Measurements from ENCODE around the gene POC1B. TPM values are rescaled to one million over a fixed set of nuclear protein-coding genes. Genes with fewer than 3 reads are reported as not detected.

The POC1B gene
- total RNA-seq, 2 experiments from 2014 or later = 38.2 to 40.9 TPM

DNA sequence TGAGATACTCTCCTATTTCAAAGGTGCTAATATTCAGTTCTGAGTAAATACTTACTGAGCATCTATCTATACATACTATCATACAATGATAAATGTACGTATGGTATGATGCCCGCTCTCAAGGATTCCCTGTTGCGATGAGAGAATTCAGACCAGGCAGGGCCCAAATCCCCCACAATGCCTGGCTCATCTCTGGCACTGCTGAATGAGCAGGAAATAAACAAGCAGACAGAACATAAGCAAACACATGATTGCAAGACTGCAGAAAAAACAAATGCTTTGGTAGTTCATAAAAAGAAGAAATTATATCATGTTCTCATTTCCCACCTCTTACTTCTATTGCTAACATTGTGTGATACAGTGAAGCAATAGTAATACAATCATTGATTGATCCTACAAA lies 96.3 kb downstream of the POC1B start:
- no peaks in the 10 kb centered on the region for H3K9me3 Mint-ChIP-seq
- POLR2A ChIA-PET = no interaction called here
- DNase-seq = no peak
- H3K36me3 Mint-ChIP-seq = peaks cover 23% of the 10 kb centered on the region
- intact Hi-C loops (cut with micrococcal nuclease) = no loop called here
- H3K4me1 Mint-ChIP-seq (ENCODE audit: low read depth) = peaks cover 31% of the 10 kb centered on the region
- no peaks in the 10 kb centered on the region for H3K27me3 Mint-ChIP-seq
- no peak overlapping the region for H3K4me3 Mint-ChIP-seq
- no peak overlapping the region for H3K27ac Mint-ChIP-seq
- CTCF ChIA-PET = interaction anchor here (1.8 kb wide), 1 partner anchor 413 kb away, joined by 4 read pairs; no protein-coding TSS in a partner anchor

DNA sequence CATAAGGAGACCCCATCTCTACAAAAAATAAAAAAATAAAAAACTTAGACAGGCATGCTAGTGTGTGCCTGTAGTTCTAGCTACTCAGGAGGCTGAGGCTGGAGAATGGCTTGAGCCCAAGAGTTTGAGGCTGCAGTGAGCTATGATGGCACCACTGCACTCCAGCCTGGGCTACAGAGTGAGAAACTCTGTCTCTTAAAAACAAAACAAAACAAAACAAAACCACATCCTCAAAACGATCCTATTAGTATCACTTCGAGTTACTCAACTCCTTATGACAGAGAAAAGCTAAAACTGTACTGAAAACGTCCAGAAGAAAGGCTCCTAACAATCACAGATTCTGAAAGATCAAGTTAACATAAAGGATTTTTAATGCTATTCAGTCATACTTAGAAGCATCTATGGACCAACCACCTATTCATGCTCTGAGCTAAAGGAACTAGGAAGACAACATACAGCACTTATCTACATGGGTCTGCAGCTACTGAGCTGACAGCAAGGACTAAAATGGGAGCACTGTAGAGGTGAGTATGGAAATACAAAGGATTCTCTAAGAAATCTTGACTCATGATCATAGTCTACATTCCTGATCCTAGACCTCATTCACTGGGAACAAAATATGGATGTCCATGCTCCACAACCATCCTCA lies 98.2 kb downstream of the POC1B start:
- CTCF ChIA-PET = interaction anchor here (1.0 kb wide), 2 partner anchors 34 to 408 kb away, joined by 3 read pairs; no protein-coding TSS in a partner anchor
- Mint-ChIP-seq H3K36me3 (peaks cover 18% of the 10 kb centered on the region), H3K27ac (peak overlapping the region; percentile 42), H3K4me1 (ENCODE audit: low read depth) (peaks cover 22% of the 10 kb centered on the region), H3K4me3 (no peak overlapping the region), H3K9me3 (no peaks in the 10 kb centered on the region), H3K27me3 (no peaks in the 10 kb centered on the region)
- intact Hi-C loops (cut with micrococcal nuclease) = loop anchor here (1.0 to 2.0 kb wide), 2 partner anchors 29 to 73 kb away; no protein-coding TSS in a partner anchor
- peak; percentile 27 for DNase-seq
- POLR2A ChIA-PET = interaction anchor here (0.7 kb wide), 1 partner anchor 73 kb away, joined by 3 read pairs; no protein-coding TSS in a partner anchor

- POLR2A ChIA-PET = no interaction called here
- Mint-ChIP-seq H3K4me3 (no peak overlapping the region), H3K27me3 (no peaks in the 10 kb centered on the region), H3K27ac (no peak overlapping the region), H3K4me1 (ENCODE audit: low read depth) (peaks cover 15% of the 10 kb centered on the region), H3K9me3 (no peaks in the 10 kb centered on the region), H3K36me3 (peaks cover 14% of the 10 kb centered on the region)
- CTCF ChIA-PET = no interaction called here
- no peak for DNase-seq
- intact Hi-C loops (cut with micrococcal nuclease) = no loop called here
Measured at GRCh38 chr12:89424846-89425245, 101.0 kb downstream of the POC1B start.

GRCh38 chr12:89424389-89424788 lies 101.5 kb downstream of the POC1B start:
- POLR2A ChIA-PET = no interaction called here
- intact Hi-C loops (cut with micrococcal nuclease) = no loop called here
- no peaks in the 10 kb centered on the region for H3K9me3 Mint-ChIP-seq
- CTCF ChIA-PET = no interaction called here
- DNase-seq = no peak
- no peak overlapping the region for H3K4me3 Mint-ChIP-seq
- H3K27ac Mint-ChIP-seq = no peak overlapping the region
- peaks cover 10% of the 10 kb centered on the region for H3K4me1 Mint-ChIP-seq (ENCODE audit: low read depth)
- no peaks in the 10 kb centered on the region for H3K27me3 Mint-ChIP-seq
- H3K36me3 Mint-ChIP-seq = peaks cover 14% of the 10 kb centered on the region

GRCh38 chr12:89421092-89421835 lies 104.6 kb downstream of the POC1B start:
- H3K27ac Mint-ChIP-seq = no peak overlapping the region
- H3K9me3 Mint-ChIP-seq = no peaks in the 10 kb centered on the region
- H3K4me1 Mint-ChIP-seq (ENCODE audit: low read depth) = no peaks in the 10 kb centered on the region
- H3K27me3 Mint-ChIP-seq = no peaks in the 10 kb centered on the region
- H3K4me3 Mint-ChIP-seq = no peak overlapping the region
- ChIA-PET POLR2A (no interaction called here), CTCF (interaction anchor here (0.5 kb wide), 1 partner anchor 8 kb away, joined by 3 read pairs; no protein-coding TSS in a partner anchor)
- no peak for DNase-seq
- peaks cover 12% of the 10 kb centered on the region for H3K36me3 Mint-ChIP-seq
- intact Hi-C loops (cut with micrococcal nuclease) = no loop called here

DNA sequence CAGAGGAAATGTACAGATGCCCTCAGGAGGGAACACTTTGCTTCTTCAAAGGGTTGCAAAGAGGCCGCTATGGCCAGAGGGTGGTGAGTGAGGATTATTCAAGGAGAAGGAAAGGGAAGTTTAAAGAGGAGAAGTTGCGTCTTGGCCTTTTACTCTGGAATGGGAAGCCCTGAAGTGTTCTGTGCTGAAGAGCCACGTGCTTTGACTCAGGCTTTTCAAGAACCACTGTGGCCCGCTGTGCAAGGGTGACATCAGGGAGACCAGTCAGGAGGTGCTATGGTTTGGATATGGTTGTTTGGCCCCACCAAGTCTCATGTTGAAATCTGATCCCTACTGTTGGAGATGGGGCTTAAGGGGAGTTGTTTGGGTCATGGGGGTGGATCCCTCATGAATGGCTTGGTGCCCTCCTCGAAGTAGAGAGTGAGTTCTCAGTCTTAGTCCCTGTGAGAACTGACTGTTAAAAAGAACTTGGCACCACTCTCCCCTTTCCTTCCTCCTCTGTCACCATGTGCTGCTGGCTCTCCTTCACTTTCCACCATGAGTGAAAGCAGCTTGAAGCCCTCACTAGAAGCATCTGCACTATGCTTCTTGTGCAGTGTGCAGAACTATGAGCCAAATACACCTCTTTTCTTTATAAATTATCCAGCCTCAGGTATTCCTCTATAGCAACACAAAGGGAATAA lies 107.5 kb downstream of the POC1B start:
- ChIA-PET POLR2A (no interaction called here), CTCF (no interaction called here)
- H3K9me3 Mint-ChIP-seq = no peaks in the 10 kb centered on the region
- no peak overlapping the region for H3K27ac Mint-ChIP-seq
- no peak for DNase-seq
- H3K27me3 Mint-ChIP-seq = no peaks in the 10 kb centered on the region
- intact Hi-C loops (cut with micrococcal nuclease) = no loop called here
- H3K36me3 Mint-ChIP-seq = peaks cover 2% of the 10 kb centered on the region
- no peak overlapping the region for H3K4me3 Mint-ChIP-seq
- H3K4me1 Mint-ChIP-seq (ENCODE audit: low read depth) = no peaks in the 10 kb centered on the region

DNA sequence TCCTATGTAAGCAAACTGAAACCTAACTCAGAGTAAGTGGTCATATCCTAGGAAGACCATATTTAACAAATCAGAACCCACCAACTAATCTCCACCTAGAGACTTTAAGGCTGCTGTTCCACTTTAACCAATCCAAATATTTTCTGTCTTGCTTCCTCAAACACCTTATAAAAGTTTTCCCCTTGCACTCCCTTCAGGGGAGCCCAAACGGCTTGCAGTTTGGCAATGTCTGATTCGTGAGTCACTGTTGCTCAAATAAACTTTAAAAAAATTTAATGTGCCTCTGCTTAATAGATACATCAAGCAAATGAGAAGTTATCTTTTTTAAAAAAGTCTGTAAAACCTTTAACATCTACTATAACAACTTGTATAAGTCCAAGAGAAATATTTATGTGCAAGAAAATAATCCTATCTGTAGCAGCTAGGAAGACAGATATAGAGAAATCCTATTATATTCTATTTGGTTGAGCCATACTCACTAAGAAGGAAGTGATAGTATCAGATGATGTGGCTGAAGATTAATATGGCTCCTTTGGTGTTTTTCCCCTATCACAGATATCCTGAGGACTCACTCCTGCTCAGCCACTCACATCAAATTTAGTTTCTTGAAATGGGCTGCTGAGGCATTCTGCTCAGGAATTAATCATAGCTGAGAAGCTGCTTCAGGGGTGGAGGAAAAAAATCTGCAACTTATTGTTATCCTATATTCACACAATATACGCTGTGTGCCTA lies 108.4 kb downstream of the POC1B start:
- intact Hi-C loops (cut with micrococcal nuclease) = no loop called here
- H3K27me3 Mint-ChIP-seq = no peaks in the 10 kb centered on the region
- H3K27ac Mint-ChIP-seq = no peak overlapping the region
- no peak overlapping the region for H3K4me3 Mint-ChIP-seq
- ChIA-PET POLR2A (no interaction called here), CTCF (no interaction called here)
- H3K9me3 Mint-ChIP-seq = no peaks in the 10 kb centered on the region
- H3K36me3 Mint-ChIP-seq = peaks cover 2% of the 10 kb centered on the region
- H3K4me1 Mint-ChIP-seq (ENCODE audit: low read depth) = no peaks in the 10 kb centered on the region
- DNase-seq = no peak

DNA sequence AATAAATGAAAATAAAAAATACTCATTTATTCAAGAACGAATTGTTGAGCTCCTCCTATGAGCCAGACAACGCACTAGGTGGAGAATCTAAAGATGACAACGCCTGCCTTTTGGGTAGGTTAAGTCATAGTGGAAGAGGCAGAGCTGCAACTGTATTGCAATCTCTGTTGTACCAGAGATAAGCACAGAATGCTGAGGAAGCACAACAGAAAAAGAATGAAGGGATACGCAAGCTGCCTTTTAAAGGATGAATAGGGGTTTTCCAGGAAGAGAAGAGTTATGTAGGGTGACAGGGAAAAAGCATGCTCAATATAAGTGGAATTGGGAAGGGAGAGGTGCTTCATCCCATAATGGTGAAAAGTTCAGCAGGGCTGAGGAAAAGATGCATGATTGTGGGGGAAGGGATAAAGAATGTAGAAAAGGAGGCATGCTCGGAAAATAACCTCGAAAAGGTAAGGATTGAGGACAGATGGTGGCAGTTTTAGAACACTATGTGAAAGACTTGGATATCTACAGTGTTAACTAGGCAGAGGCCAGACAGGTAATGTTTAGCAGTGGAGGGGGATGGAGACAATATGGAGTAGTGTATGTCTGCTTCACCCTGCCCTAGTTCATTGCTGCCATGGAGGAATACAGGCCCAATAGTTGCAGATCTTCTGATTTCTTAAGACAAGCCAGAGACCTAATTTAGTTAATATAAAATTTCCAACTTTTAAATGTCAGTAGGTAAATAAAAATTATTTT lies 109.6 kb downstream of the POC1B start:
- no peak for DNase-seq
- Mint-ChIP-seq H3K4me3 (no peak overlapping the region), H3K4me1 (ENCODE audit: low read depth) (no peaks in the 10 kb centered on the region), H3K9me3 (no peaks in the 10 kb centered on the region), H3K27ac (no peak overlapping the region), H3K27me3 (no peaks in the 10 kb centered on the region), H3K36me3 (peaks cover 2% of the 10 kb centered on the region)
- ChIA-PET POLR2A (no interaction called here), CTCF (no interaction called here)
- intact Hi-C loops (cut with micrococcal nuclease) = no loop called here

- Mint-ChIP-seq H3K27ac (no peak overlapping the region), H3K27me3 (no peaks in the 10 kb centered on the region), H3K9me3 (no peaks in the 10 kb centered on the region), H3K4me1 (ENCODE audit: low read depth) (no peaks in the 10 kb centered on the region), H3K36me3 (peaks cover 4% of the 10 kb centered on the region), H3K4me3 (no peak overlapping the region)
- intact Hi-C loops (cut with micrococcal nuclease) = no loop called here
- CTCF ChIA-PET = interaction anchor here (0.5 kb wide), 1 partner anchor 1500 kb away, joined by 3 read pairs; no protein-coding TSS in a partner anchor
- DNase-seq = no peak
- POLR2A ChIA-PET = no interaction called here
Measured at GRCh38 chr12:89414851-89415250, 111.0 kb downstream of the POC1B start.

DNA sequence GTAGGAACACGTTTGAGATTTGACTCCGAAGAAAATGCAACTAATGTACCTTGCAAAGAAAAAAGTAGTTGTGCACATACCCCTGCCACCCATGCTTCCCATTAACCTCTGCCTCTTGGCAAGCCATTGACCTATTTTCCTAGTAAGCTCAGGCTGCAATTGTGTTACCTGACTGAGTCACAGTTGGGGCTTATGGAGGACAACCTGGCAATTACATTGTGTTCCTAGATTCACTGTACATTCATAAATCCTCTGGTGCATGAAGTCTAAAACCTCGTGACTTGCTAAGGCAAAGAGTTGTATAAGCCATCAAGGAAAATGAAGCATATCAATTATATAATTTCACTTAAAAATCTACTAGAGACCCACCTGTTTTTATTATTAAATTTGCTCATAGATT lies 111.5 kb downstream of the POC1B start:
- H3K27me3 Mint-ChIP-seq = no peaks in the 10 kb centered on the region
- H3K27ac Mint-ChIP-seq = no peak overlapping the region
- peaks cover 4% of the 10 kb centered on the region for H3K36me3 Mint-ChIP-seq
- no peak overlapping the region for H3K4me3 Mint-ChIP-seq
- no peaks in the 10 kb centered on the region for H3K9me3 Mint-ChIP-seq
- no peaks in the 10 kb centered on the region for H3K4me1 Mint-ChIP-seq (ENCODE audit: low read depth)
- DNase-seq = no peak
- POLR2A ChIA-PET = no interaction called here
- intact Hi-C loops (cut with micrococcal nuclease) = no loop called here
- CTCF ChIA-PET = interaction anchor here (0.5 kb wide), 1 partner anchor 1499 kb away, joined by 3 read pairs; no protein-coding TSS in a partner anchor

- Mint-ChIP-seq H3K9me3 (no peaks in the 10 kb centered on the region), H3K36me3 (peaks cover 2% of the 10 kb centered on the region), H3K4me3 (no peak overlapping the region), H3K27me3 (no peaks in the 10 kb centered on the region), H3K27ac (no peak overlapping the region), H3K4me1 (ENCODE audit: low read depth) (no peaks in the 10 kb centered on the region)
- POLR2A ChIA-PET = interaction anchor here (0.7 kb wide), 1 partner anchor 24 kb away, joined by 3 read pairs; no protein-coding TSS in a partner anchor
- CTCF ChIA-PET = interaction anchor here (0.6 kb wide), 1 partner anchor 8 kb away, joined by 3 read pairs; no protein-coding TSS in a partner anchor
- no peak for DNase-seq
- intact Hi-C loops (cut with micrococcal nuclease) = no loop called here
Measured at GRCh38 chr12:89413234-89413633, 112.6 kb downstream of the POC1B start.

Data from activated CD4-positive, alpha-beta memory T cell treated with anti-CD3 and anti-CD28 coated beads for 36 hours (primary cell).